Measurements from ENCODE around the gene HRCT1. TPM values are rescaled to one million over a fixed set of nuclear protein-coding genes. Genes with fewer than 3 reads are reported as not detected.

The HRCT1 gene
- total RNA-seq: 0.39 and 0.59 TPM in 2 replicates

GRCh38 chr9:35905912-35906679, at the start of gene HRCT1:
Gene HRCT1, plus strand, starts transcription at chr9:35906202. Its CDS starts 86 bp downstream, at chr9:35906288.

GRCh38 chr9:35870351-35870923, 35.6 kb upstream of the HRCT1 start, which contains the start of gene OR13J1:
Gene OR13J1, minus strand, starts transcription at chr9:35870401. Its CDS starts 0 bp downstream, at chr9:35870401.

GRCh38 chr9:35909274-35909673, 3.3 kb downstream of the HRCT1 start, which contains the start of gene SPAAR:
Gene SPAAR, plus strand, starts transcription at chr9:35909490. Its CDS starts 974 bp downstream, at chr9:35910464.

Other genes with a start within 250 kb of the HRCT1 start
- 20,891 and 22,749 TPM in 2 replicates for gene RMRP, start 248.2 kb upstream of the HRCT1 start, total RNA-seq
- gene CCDC107, start 247.9 kb upstream of the HRCT1 start, total RNA-seq: 15.1 and 17.9 TPM in 2 replicates
- gene ARHGEF39, start 241.0 kb upstream of the HRCT1 start, total RNA-seq: 0.26 and 0.83 TPM in 2 replicates
- gene CA9, start 232.3 kb upstream of the HRCT1 start, total RNA-seq: 10.0 and 181 TPM in 2 replicates
- gene TPM2, start 216.3 kb upstream of the HRCT1 start, total RNA-seq: 511 and 885 TPM in 2 replicates
- gene TLN1, start 174.0 kb upstream of the HRCT1 start, total RNA-seq: 616 and 792 TPM in 2 replicates
- gene CREB3, start 173.5 kb upstream of the HRCT1 start, total RNA-seq: 62.6 and 72.7 TPM in 2 replicates
- gene GBA2, start 157.0 kb upstream of the HRCT1 start, total RNA-seq: 24.0 and 30.9 TPM in 2 replicates
- 23.0 and 25.0 TPM in 2 replicates for gene RGP1, start 156.9 kb upstream of the HRCT1 start, total RNA-seq
- gene MSMP, start 151.9 kb upstream of the HRCT1 start, total RNA-seq: 0.43 TPM in 1 of 2 replicates, not detected in the other
- 43.6 and 53.1 TPM in 2 replicates for gene NPR2, start 114.6 kb upstream of the HRCT1 start, total RNA-seq
- gene SPAG8, start 93.9 kb upstream of the HRCT1 start, total RNA-seq: 0.91 and 1.3 TPM in 2 replicates
- gene HINT2, start 91.2 kb upstream of the HRCT1 start, total RNA-seq: 11.4 and 11.8 TPM in 2 replicates
- gene FAM221B, start 77.5 kb upstream of the HRCT1 start, total RNA-seq: not detected in 2 replicates
- 7.0 and 8.5 TPM in 2 replicates for gene TMEM8B, start 77.0 kb upstream of the HRCT1 start, total RNA-seq
- gene OR13J1, start 35.8 kb upstream of the HRCT1 start, total RNA-seq: not detected in 2 replicates
- gene SPAAR, start 3.3 kb downstream of the HRCT1 start, total RNA-seq: 0.13 and 0.26 TPM in 2 replicates
- not detected in 2 replicates for gene OR2S2, start 52.0 kb downstream of the HRCT1 start, total RNA-seq
- 39.0 and 75.2 TPM in 2 replicates for gene RECK, start 130.7 kb downstream of the HRCT1 start, total RNA-seq
- gene GLIPR2, start 230.5 kb downstream of the HRCT1 start, total RNA-seq: 18.8 and 27.0 TPM in 2 replicates